Measurements from ENCODE around the gene ZER1.
A peak's percentile ranks its signal among the peaks of the same experiment; 100 is the strongest.

ZER1 gene

DNA sequence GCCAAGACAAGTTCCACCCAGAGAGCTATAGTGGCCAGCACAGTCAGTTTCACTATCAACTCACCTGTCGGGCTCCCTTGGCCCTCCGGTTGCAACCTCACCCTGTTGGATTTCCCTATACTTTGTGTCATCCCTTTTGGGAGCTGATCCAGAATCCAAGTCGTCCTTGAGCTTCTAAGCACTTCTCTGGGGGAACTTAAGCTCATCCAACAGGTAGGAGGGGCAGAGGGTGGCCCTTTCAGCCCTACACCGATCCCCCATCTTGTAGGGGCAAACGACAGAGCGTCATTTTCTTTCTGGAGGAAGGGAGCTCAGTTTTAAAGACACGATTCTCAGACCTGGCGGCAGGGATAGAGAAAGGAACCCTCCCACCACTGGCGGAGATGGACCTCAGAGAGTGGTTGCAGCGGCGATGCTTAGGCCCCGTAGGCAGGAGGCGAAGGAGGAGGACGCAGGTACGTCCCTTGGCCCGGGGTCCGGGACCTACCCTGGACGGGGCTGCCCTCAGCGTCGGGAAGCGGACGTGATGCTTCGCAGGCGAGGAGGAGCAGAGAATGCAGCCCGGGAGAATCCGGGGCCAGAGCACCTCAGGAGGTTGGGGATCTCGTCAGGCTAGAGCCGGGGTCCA, 519 bp downstream of the ZER1 start:
- Histone ChIP-seq H3K27me3 (ENCODE audit: insufficient read depth, low read length) (no peaks in the 10 kb centered on the region), H2BK5ac (ENCODE audit: low read depth, low read length, poor library complexity) (no peak overlapping the region), H3K36me3 (ENCODE audit: control insufficient read depth in 1 of 2, insufficient read depth in 2 of 2, low read length in 2 of 2) (peaks cover 0 to 6% of the 10 kb centered on the region in 2 experiments), H3K23ac (ENCODE audit: low read length) (no peak overlapping the region), H3K4me2 (ENCODE audit: low read length) (peak overlapping the region; percentile 74), H3K14ac (ENCODE audit: low read length) (peak overlapping the region; percentile 55), H3K9ac (ENCODE audit: low read length) (peak overlapping the region; percentile 28), H2BK120ac (ENCODE audit: insufficient read depth, low read length, poor library complexity) (peak overlapping the region; percentile 43), H2AFZ (ENCODE audit: insufficient read depth, low read length, poor library complexity) (peak overlapping the region; percentile 53), H3K79me2 (ENCODE audit: control insufficient read depth, insufficient read depth, low read length, poor library complexity) (peaks cover 6% of the 10 kb centered on the region), H4K91ac (ENCODE audit: low read depth, low read length) (peak overlapping the region; percentile 25), H4K8ac (ENCODE audit: low read depth, low read length) (peak overlapping the region; percentile 55), H3K4me3 (ENCODE audit: low read depth, low read length) (peak overlapping the region; percentile 85), H3K79me1 (ENCODE audit: low read length) (peaks cover 7% of the 10 kb centered on the region), H3K4ac (ENCODE audit: low read depth, low read length) (no peak overlapping the region), H3K9me3 (ENCODE audit: insufficient read depth, low read depth, low read length) (no peaks in the 10 kb centered on the region), H2BK12ac (ENCODE audit: low read length) (no peak overlapping the region), H3K4me1 (ENCODE audit: control insufficient read depth in 1 of 2, insufficient read depth in 2 of 2, low read length in 2 of 2) (no peaks in the 10 kb centered on the region), H3K18ac (ENCODE audit: low read length) (peak overlapping the region; percentile 60), H2AK5ac (ENCODE audit: low read length) (no peak overlapping the region), H4K12ac (ENCODE audit: low read depth, low read length) (peak overlapping the region; percentile 64), H3K27ac (ENCODE audit: low read depth, low read length) (peak overlapping the region; percentile 24)
- WGBS (ENCODE audit: extremely low coverage, insufficient coverage, insufficient read length): no CpG with 5 or more reads among the region's 28 CpGs
- peak; percentile 11 to 36 for DNase-seq

DNA sequence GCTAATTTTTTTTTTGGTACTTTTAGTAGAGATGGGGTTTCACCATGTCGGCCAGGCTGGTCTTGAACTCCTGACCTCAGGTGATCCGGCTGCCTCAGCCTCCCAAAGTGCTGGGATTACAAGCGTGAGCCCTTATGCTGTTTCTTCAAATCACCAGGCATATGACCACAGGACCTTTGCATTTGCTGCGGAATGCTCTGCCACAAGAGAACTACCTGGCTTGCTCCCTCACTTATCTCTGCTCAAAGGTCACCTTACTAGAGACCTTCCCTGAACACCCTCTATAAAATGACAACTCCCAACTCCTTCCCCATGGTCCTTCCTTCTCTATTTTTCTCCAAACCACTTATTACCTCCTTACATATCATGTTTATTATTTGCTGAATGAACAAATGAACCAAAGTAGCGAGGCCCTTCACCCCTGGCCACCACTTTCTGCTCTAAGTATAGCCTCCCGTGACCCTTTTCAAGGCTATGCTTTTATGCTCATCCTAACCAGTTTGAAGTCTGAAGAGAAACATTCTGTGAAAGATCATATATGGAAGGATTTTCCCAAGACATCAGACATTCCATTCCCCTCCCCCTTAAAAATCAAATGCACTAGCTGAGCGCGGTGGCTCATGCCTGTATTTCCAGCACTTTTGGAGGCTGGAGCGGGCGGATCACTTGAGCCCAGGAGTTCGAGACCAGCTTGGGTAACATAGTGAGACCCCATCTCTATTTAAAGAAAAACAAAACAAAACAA, 1.3 kb downstream of the ZER1 start:
- Histone ChIP-seq H3K14ac (ENCODE audit: low read length) (no peak overlapping the region), H3K4me3 (ENCODE audit: low read depth, low read length) (no peak overlapping the region), H2BK5ac (ENCODE audit: low read depth, low read length, poor library complexity) (no peak overlapping the region), H3K4me1 (ENCODE audit: control insufficient read depth in 1 of 2, insufficient read depth in 2 of 2, low read length in 2 of 2) (no peaks in the 10 kb centered on the region), H3K27me3 (ENCODE audit: insufficient read depth, low read length) (no peaks in the 10 kb centered on the region), H2AFZ (ENCODE audit: insufficient read depth, low read length, poor library complexity) (no peak overlapping the region), H3K9ac (ENCODE audit: low read length) (no peak overlapping the region), H2BK120ac (ENCODE audit: insufficient read depth, low read length, poor library complexity) (no peak overlapping the region), H3K79me2 (ENCODE audit: control insufficient read depth, insufficient read depth, low read length, poor library complexity) (peaks cover 6% of the 10 kb centered on the region), H2AK5ac (ENCODE audit: low read length) (no peak overlapping the region), H3K9me3 (ENCODE audit: insufficient read depth, low read depth, low read length) (no peaks in the 10 kb centered on the region), H3K27ac (ENCODE audit: low read depth, low read length) (no peak overlapping the region), H3K4ac (ENCODE audit: low read depth, low read length) (peak overlapping the region; percentile 64), H3K4me2 (ENCODE audit: low read length) (peak overlapping the region; percentile 74), H3K23ac (ENCODE audit: low read length) (no peak overlapping the region), H3K79me1 (ENCODE audit: low read length) (peaks cover 7% of the 10 kb centered on the region), H2BK12ac (ENCODE audit: low read length) (no peak overlapping the region), H3K18ac (ENCODE audit: low read length) (no peak overlapping the region), H4K12ac (ENCODE audit: low read depth, low read length) (no peak overlapping the region), H4K91ac (ENCODE audit: low read depth, low read length) (no peak overlapping the region), H4K8ac (ENCODE audit: low read depth, low read length) (no peak overlapping the region), H3K36me3 (ENCODE audit: control insufficient read depth in 1 of 2, insufficient read depth in 2 of 2, low read length in 2 of 2) (peaks cover 0 to 6% of the 10 kb centered on the region in 2 experiments)
- DNase-seq: no peak
- no CpG with 5 or more reads among the region's 11 CpGs for WGBS (ENCODE audit: extremely low coverage, insufficient coverage, insufficient read length)

- no peaks in the 10 kb centered on the region for H3K27me3 ChIP-seq (ENCODE audit: insufficient read depth, low read length)
- H4K91ac ChIP-seq (ENCODE audit: low read depth, low read length): no peak overlapping the region
- H2BK120ac ChIP-seq (ENCODE audit: insufficient read depth, low read length, poor library complexity): no peak overlapping the region
- no peak overlapping the region for H2BK5ac ChIP-seq (ENCODE audit: low read depth, low read length, poor library complexity)
- no peak overlapping the region for H3K27ac ChIP-seq (ENCODE audit: low read depth, low read length)
- no peak overlapping the region for H2AK5ac ChIP-seq (ENCODE audit: low read length)
- H3K4me1 ChIP-seq (ENCODE audit: control insufficient read depth in 1 of 2, insufficient read depth in 2 of 2, low read length in 2 of 2): no peaks in the 10 kb centered on the region
- no peak overlapping the region for H4K8ac ChIP-seq (ENCODE audit: low read depth, low read length)
- peaks cover 7% of the 10 kb centered on the region for H3K79me1 ChIP-seq (ENCODE audit: low read length)
- no peak overlapping the region for H2AFZ ChIP-seq (ENCODE audit: insufficient read depth, low read length, poor library complexity)
- no peak overlapping the region for H2BK12ac ChIP-seq (ENCODE audit: low read length)
- no peak overlapping the region for H3K23ac ChIP-seq (ENCODE audit: low read length)
- peaks cover 0 to 6% of the 10 kb centered on the region in 2 experiments for H3K36me3 ChIP-seq (ENCODE audit: control insufficient read depth in 1 of 2, insufficient read depth in 2 of 2, low read length in 2 of 2)
- H3K4ac ChIP-seq (ENCODE audit: low read depth, low read length): no peak overlapping the region
- H4K12ac ChIP-seq (ENCODE audit: low read depth, low read length): no peak overlapping the region
- H3K18ac ChIP-seq (ENCODE audit: low read length): no peak overlapping the region
- no peak overlapping the region for H3K9ac ChIP-seq (ENCODE audit: low read length)
- H3K9me3 ChIP-seq (ENCODE audit: insufficient read depth, low read depth, low read length): no peaks in the 10 kb centered on the region
- H3K14ac ChIP-seq (ENCODE audit: low read length): no peak overlapping the region
- no peak for DNase-seq
- no peak overlapping the region for H3K4me2 ChIP-seq (ENCODE audit: low read length)
- H3K4me3 ChIP-seq (ENCODE audit: low read depth, low read length): no peak overlapping the region
- peaks cover 6% of the 10 kb centered on the region for H3K79me2 ChIP-seq (ENCODE audit: control insufficient read depth, insufficient read depth, low read length, poor library complexity)
- no CpG with 5 or more reads among the region's 6 CpGs for WGBS (ENCODE audit: extremely low coverage, insufficient coverage, insufficient read length)
Observed at GRCh38 chr9:128768606-128769005, 3.1 kb downstream of the ZER1 start.

DNA sequence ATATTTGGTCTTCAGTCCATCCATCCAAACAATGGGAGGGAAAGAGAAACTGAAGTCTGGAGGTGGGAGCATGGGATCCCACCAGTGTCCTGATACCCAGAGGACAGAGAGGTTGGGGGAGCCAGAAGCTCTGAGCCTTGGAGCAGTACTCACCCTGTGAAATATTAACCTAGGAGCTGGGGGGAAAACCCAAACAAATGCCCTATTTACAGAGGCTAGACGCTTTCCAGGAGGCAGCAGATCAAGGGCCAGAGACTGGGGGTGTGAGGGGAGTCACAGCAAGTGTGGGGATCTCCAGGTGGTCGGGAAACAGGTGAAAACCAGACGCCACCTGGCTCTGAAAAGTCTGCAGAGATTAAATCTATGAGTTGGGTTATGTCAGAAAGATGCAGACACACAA, 6.2 kb downstream of the ZER1 start:
- no peak overlapping the region for H2BK120ac ChIP-seq (ENCODE audit: insufficient read depth, low read length, poor library complexity)
- no CpG with 5 or more reads among the region's 3 CpGs for WGBS (ENCODE audit: extremely low coverage, insufficient coverage, insufficient read length)
- H2AK5ac ChIP-seq (ENCODE audit: low read length): no peak overlapping the region
- H3K18ac ChIP-seq (ENCODE audit: low read length): no peak overlapping the region
- H3K9me3 ChIP-seq (ENCODE audit: insufficient read depth, low read depth, low read length): no peaks in the 10 kb centered on the region
- H3K79me1 ChIP-seq (ENCODE audit: low read length): no peaks in the 10 kb centered on the region
- no peaks in the 10 kb centered on the region for H3K27me3 ChIP-seq (ENCODE audit: insufficient read depth, low read length)
- H2BK12ac ChIP-seq (ENCODE audit: low read length): no peak overlapping the region
- H2BK5ac ChIP-seq (ENCODE audit: low read depth, low read length, poor library complexity): no peak overlapping the region
- H2AFZ ChIP-seq (ENCODE audit: insufficient read depth, low read length, poor library complexity): no peak overlapping the region
- H3K23ac ChIP-seq (ENCODE audit: low read length): no peak overlapping the region
- DNase-seq: no peak
- no peak overlapping the region for H3K4me2 ChIP-seq (ENCODE audit: low read length)
- no peak overlapping the region for H4K8ac ChIP-seq (ENCODE audit: low read depth, low read length)
- H3K4me1 ChIP-seq (ENCODE audit: control insufficient read depth in 1 of 2, insufficient read depth in 2 of 2, low read length in 2 of 2): no peaks in the 10 kb centered on the region
- H4K12ac ChIP-seq (ENCODE audit: low read depth, low read length): no peak overlapping the region
- peaks cover 0 to 8% of the 10 kb centered on the region in 2 experiments for H3K36me3 ChIP-seq (ENCODE audit: control insufficient read depth in 1 of 2, insufficient read depth in 2 of 2, low read length in 2 of 2)
- H3K79me2 ChIP-seq (ENCODE audit: control insufficient read depth, insufficient read depth, low read length, poor library complexity): no peaks in the 10 kb centered on the region
- H3K9ac ChIP-seq (ENCODE audit: low read length): no peak overlapping the region
- no peak overlapping the region for H3K4me3 ChIP-seq (ENCODE audit: low read depth, low read length)
- no peak overlapping the region for H4K91ac ChIP-seq (ENCODE audit: low read depth, low read length)
- no peak overlapping the region for H3K4ac ChIP-seq (ENCODE audit: low read depth, low read length)
- no peak overlapping the region for H3K27ac ChIP-seq (ENCODE audit: low read depth, low read length)
- H3K14ac ChIP-seq (ENCODE audit: low read length): no peak overlapping the region

Data from trophoblast cell (in vitro differentiated cells and primary cell).